Measurements from ENCODE around the gene FLT3. TPM values are rescaled to one million over a fixed set of nuclear protein-coding genes. Genes with fewer than 3 reads are reported as not detected.

The FLT3 gene
- total and polyA plus RNA-seq, 2 of the 13 experiments (the other 11 are each of a cell fraction or from before 2014, with no cell fraction given), result not detected

GRCh38 chr13:28048768-28049167 lies 51.6 kb downstream of the FLT3 start:
- no peaks in the 10 kb centered on the region for H3K36me3 ChIP-seq (replicated peaks in 1 of 2; ENCODE audit: control insufficient read depth in 1 of 2, insufficient read depth in 2 of 2, low read length in 2 of 2)
- H3K9me3 ChIP-seq (ENCODE audit: low read length), result no peaks in the 10 kb centered on the region
- H3K4me1 ChIP-seq (ENCODE audit: insufficient read depth, low read length), result no peaks in the 10 kb centered on the region
- no peak overlapping the region for H3K4me3 ChIP-seq (replicated peaks in 1 of 3; ENCODE audit: insufficient read depth in 1 of 3, low read depth in 2 of 3, low read length in 3 of 3)
- no peaks in the 10 kb centered on the region for H4K20me1 ChIP-seq (ENCODE audit: insufficient read depth, low read length)
- ATAC-seq (no peak), DNase-seq (ENCODE audit: low spot score) (no peak), FAIRE-seq (no peak)
- H3K4me2 ChIP-seq (ENCODE audit: low read depth, low read length), result no peak overlapping the region
- H2AFZ ChIP-seq (ENCODE audit: low read length), result no peak overlapping the region
- no peaks in the 10 kb centered on the region for H3K27me3 ChIP-seq (ENCODE audit: control insufficient read depth in 1 of 2, insufficient read depth in 2 of 2, low read length in 2 of 2)
- ChIA-PET CTCF (ENCODE audit: low intra/inter-chr PET ratio, low total read pairs) (no interaction called here), POLR2A (no interaction called here)
- H3K27ac ChIP-seq (ENCODE audit: extremely low read length, insufficient read depth, low read length), result no peak overlapping the region
- intact Hi-C loops (cut with micrococcal nuclease; ENCODE audit: unreplicated experiment), result no loop called here
- no TSS peak for BruUV-seq (replicated peaks)
- WGBS (ENCODE audit: low lambda C conversion rate), result 41% methylated on average over 6 of the region's 6 CpGs
- in situ Hi-C loops (cut with HindIII; ENCODE audit: extremely low pct_ligation_motif_present, low pct_unique_long_range_greater_than_20kb), result no loop called here
- H3K79me2 ChIP-seq (ENCODE audit: insufficient read depth, low read length), result no peaks in the 10 kb centered on the region
- no peak overlapping the region for H3K9ac ChIP-seq (ENCODE audit: insufficient read depth, low read depth, low read length)
- TF ChIP-seq CCDC6 (CRISPR knock-in tag; IDR thresholded peaks at IDR 0.05) (no peak), ZNF574 (CRISPR knock-in tag; IDR thresholded peaks at IDR 0.05) (no peak), ZFP91 (CRISPR knock-in tag; IDR thresholded peaks at IDR 0.05; ENCODE audit: borderline replicate concordance) (no peak), HDAC1 (CRISPR knock-in tag; IDR thresholded peaks at IDR 0.05) (no peak), RNF2 (conservative IDR thresholded peaks at IDR 0.05; ENCODE audit: low read depth) (no peak), CBX5 (CRISPR knock-in tag; IDR thresholded peaks at IDR 0.05; ENCODE audit: borderline replicate concordance) (no peak), SMC3 (IDR thresholded peaks at IDR 0.05; ENCODE audit: low read length) (no peak), ZSCAN5A (CRISPR knock-in tag; IDR thresholded peaks at IDR 0.05; ENCODE audit: borderline replicate concordance) (no peak), RCOR2 (CRISPR knock-in tag; IDR thresholded peaks at IDR 0.05) (no peak), ZNF530 (CRISPR knock-in tag; IDR thresholded peaks at IDR 0.05; ENCODE audit: low read depth) (no peak), MAFG (CRISPR knock-in tag; IDR thresholded peaks at IDR 0.05) (no peak), MIER2 (CRISPR knock-in tag; IDR thresholded peaks at IDR 0.05) (no peak), POGZ (CRISPR knock-in tag; IDR thresholded peaks at IDR 0.05) (no peak)
- TF ChIP-seq, protein P1, sequence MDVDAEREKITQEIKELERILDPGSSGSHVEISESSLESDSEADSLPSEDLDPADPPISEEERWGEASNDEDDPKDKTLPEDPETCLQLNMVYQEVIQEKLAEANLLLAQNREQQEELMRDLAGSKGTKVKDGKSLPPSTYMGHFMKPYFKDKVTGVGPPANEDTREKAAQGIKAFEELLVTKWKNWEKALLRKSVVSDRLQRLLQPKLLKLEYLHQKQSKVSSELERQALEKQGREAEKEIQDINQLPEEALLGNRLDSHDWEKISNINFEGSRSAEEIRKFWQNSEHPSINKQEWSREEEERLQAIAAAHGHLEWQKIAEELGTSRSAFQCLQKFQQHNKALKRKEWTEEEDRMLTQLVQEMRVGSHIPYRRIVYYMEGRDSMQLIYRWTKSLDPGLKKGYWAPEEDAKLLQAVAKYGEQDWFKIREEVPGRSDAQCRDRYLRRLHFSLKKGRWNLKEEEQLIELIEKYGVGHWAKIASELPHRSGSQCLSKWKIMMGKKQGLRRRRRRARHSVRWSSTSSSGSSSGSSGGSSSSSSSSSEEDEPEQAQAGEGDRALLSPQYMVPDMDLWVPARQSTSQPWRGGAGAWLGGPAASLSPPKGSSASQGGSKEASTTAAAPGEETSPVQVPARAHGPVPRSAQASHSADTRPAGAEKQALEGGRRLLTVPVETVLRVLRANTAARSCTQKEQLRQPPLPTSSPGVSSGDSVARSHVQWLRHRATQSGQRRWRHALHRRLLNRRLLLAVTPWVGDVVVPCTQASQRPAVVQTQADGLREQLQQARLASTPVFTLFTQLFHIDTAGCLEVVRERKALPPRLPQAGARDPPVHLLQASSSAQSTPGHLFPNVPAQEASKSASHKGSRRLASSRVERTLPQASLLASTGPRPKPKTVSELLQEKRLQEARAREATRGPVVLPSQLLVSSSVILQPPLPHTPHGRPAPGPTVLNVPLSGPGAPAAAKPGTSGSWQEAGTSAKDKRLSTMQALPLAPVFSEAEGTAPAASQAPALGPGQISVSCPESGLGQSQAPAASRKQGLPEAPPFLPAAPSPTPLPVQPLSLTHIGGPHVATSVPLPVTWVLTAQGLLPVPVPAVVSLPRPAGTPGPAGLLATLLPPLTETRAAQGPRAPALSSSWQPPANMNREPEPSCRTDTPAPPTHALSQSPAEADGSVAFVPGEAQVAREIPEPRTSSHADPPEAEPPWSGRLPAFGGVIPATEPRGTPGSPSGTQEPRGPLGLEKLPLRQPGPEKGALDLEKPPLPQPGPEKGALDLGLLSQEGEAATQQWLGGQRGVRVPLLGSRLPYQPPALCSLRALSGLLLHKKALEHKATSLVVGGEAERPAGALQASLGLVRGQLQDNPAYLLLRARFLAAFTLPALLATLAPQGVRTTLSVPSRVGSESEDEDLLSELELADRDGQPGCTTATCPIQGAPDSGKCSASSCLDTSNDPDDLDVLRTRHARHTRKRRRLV (CRISPR knock-in tag; IDR thresholded peaks at IDR 0.05), result no peak
- TF ChIP-seq, protein P2, sequence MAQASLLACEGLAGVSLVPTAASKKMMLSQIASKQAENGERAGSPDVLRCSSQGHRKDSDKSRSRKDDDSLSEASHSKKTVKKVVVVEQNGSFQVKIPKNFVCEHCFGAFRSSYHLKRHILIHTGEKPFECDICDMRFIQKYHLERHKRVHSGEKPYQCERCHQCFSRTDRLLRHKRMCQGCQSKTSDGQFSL (CRISPR knock-in tag; IDR thresholded peaks at IDR 0.05), result no peak
